Posterior vena cava (tissue), 2 donors: ENCODE measurements around the gene GPATCH4. TPM values are rescaled to one million over a fixed set of nuclear protein-coding genes. Genes with fewer than 3 reads are reported as not detected.
"Not testable (repeated sequence)": the region's sequence is repeated elsewhere in the genome, so short reads cannot be mapped to it uniquely, and the experiment has no call there.

Experiments
- DNase-seq: peaks from one replicate; pipeline ENCODE4 v3.0.0-alpha.2; 2020; ENCODE audit warnings: low spot score
- intact Hi-C, 2 donors: fragments of 100-400 bp; cut with DNase I; formaldehyde crosslinking; loops; one replicate each; pipeline versions ENCODE4 v1.14.1 to v1.14.2; 2022 to 2023
- total RNA-seq, 2 donors: library from RNA; stranded (reverse); fragmentation: NEBNext Ultra II Directional; extraction: Animal tissue kit (Norgen Biotek cat#: 25700); gene quantifications; one replicate each; pipeline ENCODE4 v1.2.1, GENCODE V29; 2021
- donor health status: DM: yes; HTN: yes; CAD: no.
- donor health status: DM: yes; HTN: yes; CAD: no.

GPATCH4 gene
- total RNA-seq, 2 donors from 2014 or later, result 28.3 to 37.7 TPM

DNA sequence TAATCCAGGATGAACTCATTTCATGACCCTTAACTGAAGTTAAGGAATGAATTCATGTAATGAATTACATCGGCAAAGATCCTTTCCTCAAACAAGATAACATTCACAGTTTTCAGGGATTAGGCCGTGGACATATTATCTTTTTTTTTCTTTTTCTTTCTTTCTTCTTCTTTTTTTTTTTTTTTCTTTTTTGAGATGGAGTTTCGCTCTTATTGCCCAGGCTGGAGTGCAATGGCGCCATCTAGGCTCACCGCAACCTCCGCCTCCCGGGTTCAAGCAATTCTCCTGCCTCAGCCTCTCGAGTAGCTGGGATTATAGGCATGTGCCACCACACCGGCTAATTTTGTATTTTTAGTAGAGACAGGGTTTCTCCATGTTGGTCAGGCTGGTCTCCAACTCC lies 29.9 kb upstream of the GPATCH4 start:
- intact Hi-C loops, DNase-seq: not testable (repeated sequence)

DNA sequence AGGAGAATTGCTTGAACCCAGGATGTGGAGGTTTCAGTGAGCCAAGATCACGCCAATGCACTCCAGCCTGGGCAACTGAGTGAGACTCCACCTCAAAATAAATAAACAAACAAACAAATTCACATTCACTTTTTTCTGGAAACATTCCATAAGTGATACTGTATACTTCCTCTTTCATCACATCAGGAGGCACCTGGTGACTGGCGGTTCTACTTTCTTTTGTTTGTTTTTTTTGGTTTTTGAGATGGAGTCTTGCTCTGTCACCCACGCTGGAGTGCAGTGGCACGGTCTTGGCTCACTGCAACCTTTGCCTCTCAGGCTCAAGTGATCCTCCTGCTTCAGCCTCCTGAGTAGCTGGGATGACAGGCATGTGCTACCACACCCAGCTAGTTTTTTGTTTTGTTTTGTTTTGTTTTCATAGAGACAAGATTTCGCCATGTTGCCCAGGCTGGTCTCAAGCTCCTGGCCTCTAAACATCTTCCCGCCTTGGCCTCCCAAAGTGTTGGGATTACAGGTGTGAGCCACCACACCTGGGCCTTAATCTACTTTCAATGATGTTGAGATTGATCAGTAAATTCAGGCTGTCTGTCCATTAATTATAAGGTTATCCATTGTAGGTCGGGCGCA lies 28.7 kb upstream of the GPATCH4 start:
- DNase-seq, result no peak
- intact Hi-C loops, result no loop called here

- intact Hi-C loops, result loop anchor here in 1 of 2 donors (2.0 kb wide), 1 partner anchor 29 kb away; no protein-coding TSS in a partner anchor
- peak; percentile 63 for DNase-seq
Observed at GRCh38 chr1:156627313-156627880, 26.1 kb upstream of the GPATCH4 start.

- DNase-seq, result no peak
- intact Hi-C loops, result loop anchor here in 1 of 2 donors (2.0 kb wide), 1 partner anchor 31 kb away; no protein-coding TSS in a partner anchor
Observed at GRCh38 chr1:156626079-156626438, 24.8 kb upstream of the GPATCH4 start.

DNA sequence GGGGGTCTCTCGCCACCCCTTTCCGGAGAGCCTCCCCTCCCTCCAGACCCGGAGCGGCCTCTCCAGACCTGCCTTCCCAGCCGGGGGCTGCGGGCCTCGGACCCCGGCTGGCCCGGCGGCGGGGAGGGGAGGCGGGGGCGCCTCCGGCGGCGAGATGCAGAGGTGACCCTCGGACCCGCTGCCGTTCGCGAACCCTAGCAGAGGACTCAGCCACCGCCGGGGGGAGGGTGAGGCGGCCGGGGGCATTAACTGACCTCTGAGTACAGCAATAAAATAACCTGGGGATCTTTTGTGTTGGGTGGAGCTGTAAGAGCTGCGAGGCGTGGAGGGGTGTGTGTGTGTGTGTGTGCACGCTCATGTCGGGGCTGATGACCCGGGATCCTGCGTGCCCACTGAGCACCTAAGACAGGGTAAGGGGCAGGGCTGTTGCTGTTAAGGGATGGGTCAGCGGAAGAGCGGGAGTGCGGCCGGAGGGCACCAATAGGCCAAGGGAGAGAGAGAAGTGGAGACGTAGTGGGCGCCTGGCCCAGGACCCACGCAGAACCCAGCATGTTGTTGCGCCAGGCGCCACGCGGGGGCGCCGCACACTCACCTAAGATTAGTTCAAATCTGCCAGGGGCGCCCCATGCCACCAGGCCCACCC lies 24.3 kb upstream of the GPATCH4 start:
- peak; percentile 84 for DNase-seq
- intact Hi-C loops, result loop anchor here in 1 of 2 donors (2.0 kb wide), 1 partner anchor 31 kb away; no protein-coding TSS in a partner anchor

DNA sequence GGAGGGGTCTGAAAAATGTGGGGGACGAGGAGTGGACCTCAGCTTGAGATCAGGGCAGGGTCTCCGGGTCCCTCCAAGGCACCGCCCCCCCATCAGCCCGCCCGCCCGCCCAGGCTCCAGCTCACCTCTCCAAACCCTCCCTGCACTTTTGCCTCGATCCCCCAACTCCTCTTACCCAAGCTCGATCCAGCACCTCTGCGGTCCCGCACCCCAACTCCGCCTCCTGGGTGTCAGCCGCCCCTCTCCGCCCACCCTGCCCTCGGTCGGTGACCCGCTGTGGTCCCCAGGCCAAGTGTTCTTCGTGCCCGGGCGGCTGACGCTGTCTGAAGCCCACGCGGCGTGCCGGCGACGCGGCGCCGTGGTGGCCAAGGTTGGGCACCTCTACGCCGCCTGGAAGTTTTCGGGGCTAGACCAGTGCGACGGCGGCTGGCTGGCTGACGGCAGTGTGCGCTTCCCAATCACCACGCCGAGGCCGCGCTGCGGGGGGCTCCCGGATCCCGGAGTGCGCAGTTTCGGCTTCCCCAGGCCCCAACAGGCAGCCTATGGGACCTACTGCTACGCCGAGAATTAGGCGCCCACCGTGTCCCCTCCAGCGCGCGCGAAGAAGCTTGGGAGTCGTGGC lies 23.6 kb upstream of the GPATCH4 start:
- intact Hi-C loops, result no loop called here
- DNase-seq, result peak; percentile 81

- peak; percentile 87 for DNase-seq
- intact Hi-C loops, result no loop called here
Observed at GRCh38 chr1:156623946-156624813, 22.9 kb upstream of the GPATCH4 start.

- intact Hi-C loops, result no loop called here
- DNase-seq, result peak; percentile 58
Observed at GRCh38 chr1:156622581-156623297, 21.5 kb upstream of the GPATCH4 start.

DNA sequence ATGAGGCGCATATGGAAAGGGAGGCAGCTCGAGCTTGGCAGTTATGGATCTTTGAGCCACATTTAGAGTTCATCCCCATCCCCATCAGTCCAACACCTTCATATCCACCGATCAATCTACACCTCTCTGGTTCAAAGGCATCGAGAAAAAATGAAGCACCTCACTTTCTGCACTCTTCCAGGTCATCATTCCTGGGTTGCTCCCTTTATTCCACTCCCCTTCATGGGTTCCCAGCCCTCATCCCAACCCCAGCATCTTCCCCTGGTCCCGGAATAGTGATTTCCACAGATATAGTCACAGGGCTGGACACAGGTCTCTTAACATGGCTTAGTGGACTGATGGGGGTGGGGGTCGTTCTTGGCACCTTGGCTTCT lies 18.3 kb upstream of the GPATCH4 start:
- intact Hi-C loops, result no loop called here
- DNase-seq, result no peak

GRCh38 chr1:156618853-156619581 lies 17.7 kb upstream of the GPATCH4 start, which contains the start of gene HAPLN2:
HAPLN2 (plus strand) TSS chr1:156619415; CDS start chr1:156623491, 4,076 bp downstream.
- intact Hi-C loops, result no loop called here
- DNase-seq, result no peak

- no peak for DNase-seq
- intact Hi-C loops, result no loop called here
Observed at GRCh38 chr1:156616463-156616862, 15.2 kb upstream of the GPATCH4 start.

DNA sequence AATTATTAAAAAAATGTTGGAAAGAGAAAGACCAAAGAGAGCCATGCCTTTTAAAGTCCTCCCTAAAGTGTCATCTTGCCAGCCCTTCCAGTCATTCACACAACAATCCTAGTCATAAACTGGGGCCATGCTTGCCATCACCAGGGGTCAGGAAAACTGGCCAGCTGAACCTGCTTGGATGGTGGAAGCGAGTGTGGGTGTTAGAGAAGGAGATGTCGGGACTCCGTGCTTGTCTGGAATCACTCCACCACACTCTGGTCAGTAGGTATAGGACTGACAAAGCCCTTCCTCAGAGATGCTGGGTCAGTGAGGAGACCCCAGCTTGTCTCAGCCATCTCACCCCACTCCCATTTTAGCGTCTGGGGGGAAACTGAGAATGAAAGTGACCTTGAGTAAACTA lies 14.7 kb upstream of the GPATCH4 start:
- intact Hi-C loops, result no loop called here
- no peak for DNase-seq

DNA sequence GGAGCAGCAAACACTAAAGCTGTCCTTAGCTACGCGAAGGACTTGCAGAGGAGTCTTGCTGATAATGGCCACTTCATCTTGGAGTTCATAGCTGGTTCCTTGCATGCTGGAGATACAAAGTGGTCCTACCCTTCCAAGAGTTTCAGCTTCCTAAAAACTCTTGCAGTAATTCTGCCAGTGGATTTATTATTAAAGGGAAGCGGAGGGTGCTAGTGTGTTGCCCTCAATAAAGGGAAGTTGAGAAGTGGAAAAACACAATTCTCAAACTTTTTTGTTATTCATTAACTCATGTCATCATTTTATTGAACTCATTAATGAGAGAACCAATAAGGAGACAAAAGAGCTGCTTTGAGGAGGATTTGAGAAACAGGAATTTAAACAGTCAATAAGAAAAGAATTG lies 11.4 kb upstream of the GPATCH4 start:
- intact Hi-C loops, result loop anchor here (5.0 kb wide), 1 partner anchor 230 kb away; no protein-coding TSS in a partner anchor
- DNase-seq, result no peak

DNA sequence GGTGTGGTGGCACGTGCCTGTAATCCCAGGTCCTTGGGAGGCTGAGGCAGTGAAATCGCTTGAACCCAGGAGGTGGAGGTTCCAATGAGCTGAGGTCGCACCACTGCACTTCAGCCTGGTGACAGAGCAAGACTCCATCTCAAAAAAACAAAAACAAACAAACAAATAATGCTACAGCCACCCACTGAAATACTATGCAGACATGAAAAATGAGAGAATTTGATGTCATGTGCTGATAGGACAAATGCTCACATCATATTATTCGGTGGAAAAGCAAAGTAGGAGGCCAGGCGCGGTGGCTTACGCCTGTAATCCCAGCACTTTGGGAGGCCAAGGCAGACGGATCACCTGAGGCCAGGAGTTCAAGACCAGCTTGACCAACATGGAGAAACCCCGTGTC lies 8.8 kb upstream of the GPATCH4 start:
- not testable (repeated sequence) for DNase-seq
- intact Hi-C loops, result loop anchor here (5.0 kb wide), 1 partner anchor 228 kb away; no protein-coding TSS in a partner anchor

- intact Hi-C loops, result loop anchor here in 1 of 2 donors (5.0 to 10.0 kb wide), 2 partner anchors 124 to 152 kb away; no protein-coding TSS in a partner anchor
- no peak for DNase-seq
Observed at GRCh38 chr1:156608981-156609380, 7.7 kb upstream of the GPATCH4 start.

DNA sequence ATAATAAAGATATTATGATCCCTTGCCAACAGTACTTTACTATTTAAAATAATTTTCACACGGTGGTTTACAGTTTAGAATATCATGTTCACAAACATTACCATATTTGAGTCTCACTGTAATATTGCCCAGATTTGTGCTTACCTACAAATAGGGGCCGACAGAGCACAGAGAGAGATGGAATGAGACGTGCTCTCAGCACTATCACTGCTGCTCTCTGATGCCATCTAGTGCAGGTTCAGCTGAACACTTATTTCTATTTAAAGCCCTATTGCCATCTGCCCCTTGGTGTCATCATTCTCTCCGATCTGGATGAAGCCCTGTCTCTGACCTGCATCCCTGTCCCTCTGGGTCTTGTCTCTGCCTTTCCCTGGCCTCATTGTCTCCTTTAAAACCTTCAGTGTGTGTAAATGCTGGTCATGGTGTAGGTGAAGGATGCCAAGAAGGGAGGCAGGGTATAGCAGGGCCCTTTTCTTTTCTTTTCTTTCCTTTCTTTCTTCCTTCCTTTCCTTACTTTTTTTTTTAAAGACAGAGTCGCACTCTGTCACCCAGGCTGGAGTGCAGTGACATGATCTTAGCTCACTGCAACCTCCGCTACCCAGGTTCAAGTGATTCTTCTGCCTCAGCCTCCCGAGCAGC lies 6.9 kb upstream of the GPATCH4 start:
- intact Hi-C loops, result loop anchor here in 1 of 2 donors (5.0 to 10.0 kb wide), 2 partner anchors 123 to 151 kb away; no protein-coding TSS in a partner anchor
- no peak for DNase-seq

- intact Hi-C loops, result loop anchor here in 1 of 2 donors (5.0 to 10.0 kb wide), 2 partner anchors 123 to 150 kb away; no protein-coding TSS in a partner anchor
- not testable (repeated sequence) for DNase-seq
Observed at GRCh38 chr1:156607344-156607743, 6.1 kb upstream of the GPATCH4 start.
